ENCODE measurements around the gene FTCDNL1.
A peak's percentile ranks its signal among the peaks of the same experiment; 100 is the strongest.

The FTCDNL1 gene

GRCh38 chr2:199778655-199779054, 72.3 kb downstream of the FTCDNL1 start:
- DNase-seq: no peak

- DNase-seq: no peak
Measured at GRCh38 chr2:199777916-199778315, 73.1 kb downstream of the FTCDNL1 start.

- no peak for DNase-seq
Measured at GRCh38 chr2:199777315-199777714, 73.7 kb downstream of the FTCDNL1 start.

GRCh38 chr2:199775267-199775666, 75.7 kb downstream of the FTCDNL1 start:
- DNase-seq: no peak

GRCh38 chr2:199772035-199772976, 78.7 kb downstream of the FTCDNL1 start:
- no peak for DNase-seq

GRCh38 chr2:199770716-199771115, 80.3 kb downstream of the FTCDNL1 start:
- no peak for DNase-seq

- DNase-seq: no peak
Measured at GRCh38 chr2:199765646-199766045, 85.3 kb downstream of the FTCDNL1 start.

- no peak for DNase-seq
Measured at GRCh38 chr2:199764273-199764800, 86.7 kb downstream of the FTCDNL1 start.

- DNase-seq: no peak
Measured at GRCh38 chr2:199762963-199763362, 88.0 kb downstream of the FTCDNL1 start.

GRCh38 chr2:199760574-199760973, 90.4 kb downstream of the FTCDNL1 start:
- DNase-seq: no peak

GRCh38 chr2:199757233-199757870, 93.6 kb downstream of the FTCDNL1 start:
- peak; percentile 83 for DNase-seq

- no peak for DNase-seq
Measured at GRCh38 chr2:199756743-199757142, 94.2 kb downstream of the FTCDNL1 start.

GRCh38 chr2:199756211-199756610, 94.8 kb downstream of the FTCDNL1 start:
- DNase-seq: no peak

GRCh38 chr2:199754766-199755165, 96.2 kb downstream of the FTCDNL1 start:
- no peak for DNase-seq

- no peak for DNase-seq
Measured at GRCh38 chr2:199751492-199752120, 99.4 kb downstream of the FTCDNL1 start.

- no peak for DNase-seq
Measured at GRCh38 chr2:199749571-199749970, 101.4 kb downstream of the FTCDNL1 start.

GRCh38 chr2:199744724-199745123, 106.3 kb downstream of the FTCDNL1 start:
- DNase-seq: no peak

- DNase-seq: no peak
Measured at GRCh38 chr2:199744260-199744659, 106.7 kb downstream of the FTCDNL1 start.

GRCh38 chr2:199743415-199744120, 107.4 kb downstream of the FTCDNL1 start:
- no peak for DNase-seq

GRCh38 chr2:199742884-199743283, 108.1 kb downstream of the FTCDNL1 start:
- DNase-seq: peak; percentile 5

GRCh38 chr2:199740111-199740428, 110.9 kb downstream of the FTCDNL1 start:
- no peak for DNase-seq

GRCh38 chr2:199739413-199740110, 111.4 kb downstream of the FTCDNL1 start:
- no peak for DNase-seq
